Measurements from ENCODE around the gene HIBADH. TPM values are rescaled to one million over a fixed set of nuclear protein-coding genes. Genes with fewer than 3 reads are reported as not detected.
A peak's percentile ranks its signal among the peaks of the same experiment; 100 is the strongest.
"Not testable (repeated sequence)": the region's sequence is repeated elsewhere in the genome, so short reads cannot be mapped to it uniquely, and the experiment has no call there.

Gene HIBADH
- polyA plus RNA-seq, 4 donors, result 30.5 to 50.8 (median 46.8) TPM

- DNase-seq, result peak in 1 of 2 donors; percentile 8
- peaks cover 0 to 8% (median 5%) of the 10 kb centered on the region in 3 donors for H3K36me3 ChIP-seq (ENCODE audit: control insufficient read depth in 3 of 3, insufficient read depth in 2 of 3, low read depth in 1 of 3, low read length in 3 of 3)
- H3K9me3 ChIP-seq (ENCODE audit: control insufficient read depth in 2 of 2, insufficient read depth in 1 of 2, low read depth in 1 of 2, low read length in 1 of 2), result no peaks in the 10 kb centered on the region
- H3K4me3 ChIP-seq (ENCODE audit: low read depth in 1 of 3, low read length in 3 of 3), result no peak overlapping the region
- no peaks in the 10 kb centered on the region for H3K4me1 ChIP-seq (ENCODE audit: control insufficient read depth in 3 of 3, insufficient read depth in 2 of 3, low read depth in 1 of 3, low read length in 2 of 3)
- no peaks in the 10 kb centered on the region for H3K27me3 ChIP-seq (ENCODE audit: control insufficient read depth in 3 of 3, insufficient read depth in 3 of 3, low read length in 3 of 3)
- H3K27ac ChIP-seq (ENCODE audit: low read depth in 1 of 3, low read length in 2 of 3), result no peak overlapping the region
- no peak for FAIRE-seq
- whole genome bisulfite sequencing, 3 donors, result 81 to 93% (median 91%) methylated on average over 17 of the region's 17 CpGs
Observed at GRCh38 chr7:27520815-27521790, 141.6 kb downstream of the HIBADH start.

DNA sequence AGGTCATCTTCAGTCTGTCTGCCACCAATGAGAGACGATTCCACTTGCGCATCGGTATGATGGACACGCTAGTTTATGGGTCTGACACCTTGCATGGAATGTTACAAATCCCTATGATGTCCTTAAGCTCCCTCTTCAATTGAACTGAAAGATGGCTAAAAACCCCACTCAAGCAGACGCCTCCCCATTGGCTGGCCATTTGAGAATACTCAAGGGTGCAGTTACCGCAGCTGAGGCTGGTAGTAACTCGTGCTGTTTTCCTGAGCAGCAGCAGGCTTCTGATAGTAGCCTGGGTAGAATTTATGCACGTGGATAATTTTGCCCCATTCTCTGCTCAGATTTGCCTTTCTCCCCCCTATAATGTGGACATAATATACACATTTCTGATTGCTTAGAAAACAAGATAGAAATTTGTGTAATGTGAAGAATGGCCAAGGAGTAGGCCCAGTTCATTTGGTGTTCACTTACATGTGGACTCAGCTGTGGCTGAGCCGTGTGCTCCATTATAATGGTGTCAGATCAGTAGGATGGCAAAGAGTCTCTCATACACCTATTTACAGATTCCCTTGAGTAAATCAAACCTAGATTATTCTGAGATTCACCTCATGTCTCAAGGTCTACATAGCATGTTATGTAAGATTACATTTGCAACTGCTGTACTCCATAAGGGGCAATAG, 142.8 kb downstream of the HIBADH start:
- DNase-seq (no peak), FAIRE-seq (no peak)
- 93 to 97% (median 96%) methylated on average over 9 of the region's 9 CpGs for WGBS, 3 donors
- Histone ChIP-seq H3K27me3 (ENCODE audit: control insufficient read depth in 3 of 3, insufficient read depth in 3 of 3, low read length in 3 of 3) (no peaks in the 10 kb centered on the region), H3K27ac (ENCODE audit: low read depth in 1 of 3, low read length in 2 of 3) (no peak overlapping the region), H3K4me3 (ENCODE audit: low read depth in 1 of 3, low read length in 3 of 3) (no peak overlapping the region), H3K4me1 (ENCODE audit: control insufficient read depth in 3 of 3, insufficient read depth in 2 of 3, low read depth in 1 of 3, low read length in 2 of 3) (no peaks in the 10 kb centered on the region), H3K9me3 (ENCODE audit: control insufficient read depth in 2 of 2, insufficient read depth in 1 of 2, low read depth in 1 of 2, low read length in 1 of 2) (no peaks in the 10 kb centered on the region), H3K36me3 (ENCODE audit: control insufficient read depth in 3 of 3, insufficient read depth in 2 of 3, low read depth in 1 of 3, low read length in 3 of 3) (peaks cover 0 to 4% (median 3%) of the 10 kb centered on the region in 3 donors)

DNA sequence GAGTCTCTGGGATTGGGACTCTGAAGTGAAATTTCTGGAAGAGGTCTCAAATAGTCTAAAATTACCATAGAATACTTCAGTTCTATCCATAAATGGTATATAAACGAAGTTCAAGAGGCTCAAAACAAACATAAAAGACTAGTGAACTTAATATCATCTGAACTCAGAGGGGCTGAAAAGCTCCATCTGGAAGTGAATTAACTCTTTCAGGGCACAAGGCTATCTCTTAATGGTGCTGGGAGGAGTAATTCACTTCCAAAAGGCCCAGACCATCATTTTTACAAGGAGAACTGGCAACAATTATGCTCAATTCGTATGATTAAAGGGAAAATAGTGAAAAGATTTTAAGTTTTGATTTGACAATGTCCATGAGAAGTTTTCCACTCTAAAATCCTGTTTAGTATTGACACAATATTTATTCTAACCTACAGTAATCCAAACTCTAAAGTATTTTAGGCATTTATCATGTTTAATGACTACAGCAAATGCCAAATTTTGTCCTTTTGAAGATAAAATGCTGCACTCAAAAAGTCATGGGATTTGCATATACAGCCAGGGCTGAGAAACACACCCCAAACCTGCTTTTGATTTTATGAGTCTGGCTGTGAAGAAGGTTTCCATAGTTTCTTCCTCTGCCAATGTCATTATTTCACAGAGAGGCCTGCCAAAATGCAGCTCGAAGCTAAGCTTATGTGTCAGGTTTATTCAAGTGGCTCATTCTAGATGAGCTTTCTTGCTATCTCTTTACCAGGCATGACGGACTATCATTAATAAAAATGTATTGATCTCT, 143.9 kb downstream of the HIBADH start:
- no peaks in the 10 kb centered on the region for H3K4me1 ChIP-seq (ENCODE audit: control insufficient read depth in 3 of 3, insufficient read depth in 2 of 3, low read depth in 1 of 3, low read length in 2 of 3)
- H3K27ac ChIP-seq (ENCODE audit: low read depth in 1 of 3, low read length in 2 of 3), result no peak overlapping the region
- no peak overlapping the region for H3K4me3 ChIP-seq (ENCODE audit: low read depth in 1 of 3, low read length in 3 of 3)
- FAIRE-seq, result no peak
- H3K36me3 ChIP-seq (ENCODE audit: control insufficient read depth in 3 of 3, insufficient read depth in 2 of 3, low read depth in 1 of 3, low read length in 3 of 3), result peaks cover 0 to under 1% (median 0%) of the 10 kb centered on the region in 3 donors
- H3K9me3 ChIP-seq (ENCODE audit: control insufficient read depth in 2 of 2, insufficient read depth in 1 of 2, low read depth in 1 of 2, low read length in 1 of 2), result no peaks in the 10 kb centered on the region
- no peak for DNase-seq
- 78 to 88% (median 82%) methylated on average over 4 of the region's 4 CpGs for WGBS, 3 donors
- H3K27me3 ChIP-seq (ENCODE audit: control insufficient read depth in 3 of 3, insufficient read depth in 3 of 3, low read length in 3 of 3), result no peaks in the 10 kb centered on the region

GRCh38 chr7:27516421-27516820, 146.3 kb downstream of the HIBADH start:
- H3K4me1 ChIP-seq (ENCODE audit: control insufficient read depth in 3 of 3, insufficient read depth in 2 of 3, low read depth in 1 of 3, low read length in 2 of 3), result no peaks in the 10 kb centered on the region
- no peak overlapping the region for H3K27ac ChIP-seq (ENCODE audit: low read depth in 1 of 3, low read length in 2 of 3)
- no peaks in the 10 kb centered on the region for H3K9me3 ChIP-seq (ENCODE audit: control insufficient read depth in 2 of 2, insufficient read depth in 1 of 2, low read depth in 1 of 2, low read length in 1 of 2)
- DNase-seq (no peak), FAIRE-seq (no peak)
- H3K36me3 ChIP-seq (ENCODE audit: control insufficient read depth in 3 of 3, insufficient read depth in 2 of 3, low read depth in 1 of 3, low read length in 3 of 3), result no peaks in the 10 kb centered on the region
- H3K27me3 ChIP-seq (ENCODE audit: control insufficient read depth in 3 of 3, insufficient read depth in 3 of 3, low read length in 3 of 3), result no peaks in the 10 kb centered on the region
- no peak overlapping the region for H3K4me3 ChIP-seq (ENCODE audit: low read depth in 1 of 3, low read length in 3 of 3)

DNA sequence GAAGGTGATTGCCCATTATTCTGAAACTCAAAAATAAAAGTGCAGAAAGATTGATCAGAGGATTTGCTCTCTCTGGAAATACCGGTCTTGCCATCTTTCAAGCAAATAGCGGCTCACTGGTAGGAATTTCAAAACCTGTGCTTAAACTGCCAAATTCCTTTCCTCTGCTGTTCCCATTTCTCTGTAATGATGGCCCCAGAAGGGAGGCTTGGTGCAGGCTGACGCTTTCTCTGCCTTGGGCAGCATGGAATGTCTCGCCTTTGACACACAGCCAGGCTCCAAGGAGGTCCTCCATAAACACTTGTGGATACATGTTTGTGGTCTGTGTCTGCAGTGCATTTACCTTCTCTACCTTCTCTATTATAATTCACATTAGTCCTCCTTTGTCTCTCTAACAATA, 146.8 kb downstream of the HIBADH start:
- FAIRE-seq, result no peak
- Histone ChIP-seq H3K27ac (ENCODE audit: low read depth in 1 of 3, low read length in 2 of 3) (no peak overlapping the region), H3K4me1 (ENCODE audit: control insufficient read depth in 3 of 3, insufficient read depth in 2 of 3, low read depth in 1 of 3, low read length in 2 of 3) (no peaks in the 10 kb centered on the region), H3K27me3 (ENCODE audit: control insufficient read depth in 3 of 3, insufficient read depth in 3 of 3, low read length in 3 of 3) (no peaks in the 10 kb centered on the region), H3K9me3 (ENCODE audit: control insufficient read depth in 2 of 2, insufficient read depth in 1 of 2, low read depth in 1 of 2, low read length in 1 of 2) (no peaks in the 10 kb centered on the region), H3K4me3 (ENCODE audit: low read depth in 1 of 3, low read length in 3 of 3) (no peak overlapping the region), H3K36me3 (ENCODE audit: control insufficient read depth in 3 of 3, insufficient read depth in 2 of 3, low read depth in 1 of 3, low read length in 3 of 3) (no peaks in the 10 kb centered on the region)
- 95 to 96% (median 96%) methylated on average over 4 of the region's 4 CpGs for WGBS, 3 donors
- no peak for DNase-seq

- H3K9me3 ChIP-seq (ENCODE audit: control insufficient read depth in 2 of 2, insufficient read depth in 1 of 2, low read depth in 1 of 2, low read length in 1 of 2), result no peaks in the 10 kb centered on the region
- no peaks in the 10 kb centered on the region for H3K4me1 ChIP-seq (ENCODE audit: control insufficient read depth in 3 of 3, insufficient read depth in 2 of 3, low read depth in 1 of 3, low read length in 2 of 3)
- no peak overlapping the region for H3K4me3 ChIP-seq (ENCODE audit: low read depth in 1 of 3, low read length in 3 of 3)
- 62 to 73% (median 72%) methylated on average over 5 of the region's 5 CpGs for WGBS, 3 donors
- DNase-seq, result peak in 1 of 2 donors; percentile 1
- H3K36me3 ChIP-seq (ENCODE audit: control insufficient read depth in 3 of 3, insufficient read depth in 2 of 3, low read depth in 1 of 3, low read length in 3 of 3), result no peaks in the 10 kb centered on the region
- H3K27me3 ChIP-seq (ENCODE audit: control insufficient read depth in 3 of 3, insufficient read depth in 3 of 3, low read length in 3 of 3), result no peaks in the 10 kb centered on the region
- FAIRE-seq, result no peak
- no peak overlapping the region for H3K27ac ChIP-seq (ENCODE audit: low read depth in 1 of 3, low read length in 2 of 3)
Observed at GRCh38 chr7:27514861-27515260, 147.8 kb downstream of the HIBADH start.

DNA sequence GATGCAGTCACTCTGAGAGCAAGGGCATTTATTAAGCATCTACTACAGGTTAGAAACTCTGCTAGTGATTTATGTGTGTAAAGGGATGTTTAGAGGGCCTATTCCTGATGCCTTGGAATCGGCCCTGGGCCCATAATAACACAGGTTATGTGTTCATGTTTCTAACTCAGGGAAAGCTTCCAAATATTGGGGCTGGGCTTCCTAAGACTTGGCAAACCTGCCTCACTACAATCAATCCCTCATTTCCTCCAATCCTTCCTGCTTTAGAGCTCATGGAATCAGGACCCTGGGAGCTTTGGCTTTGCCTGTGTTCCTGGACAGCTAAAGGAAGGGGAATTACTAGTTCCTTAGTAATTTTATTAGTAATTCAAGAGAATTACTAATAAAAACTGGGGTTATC, 148.8 kb downstream of the HIBADH start:
- WGBS, 3 donors, result 76 to 88% (median 77%) methylated on average over 1 of the region's 1 CpG
- Histone ChIP-seq H3K36me3 (ENCODE audit: control insufficient read depth in 3 of 3, insufficient read depth in 2 of 3, low read depth in 1 of 3, low read length in 3 of 3) (no peaks in the 10 kb centered on the region), H3K27me3 (ENCODE audit: control insufficient read depth in 3 of 3, insufficient read depth in 3 of 3, low read length in 3 of 3) (no peaks in the 10 kb centered on the region), H3K4me3 (ENCODE audit: low read depth in 1 of 3, low read length in 3 of 3) (no peak overlapping the region), H3K27ac (ENCODE audit: low read depth in 1 of 3, low read length in 2 of 3) (no peak overlapping the region), H3K9me3 (ENCODE audit: control insufficient read depth in 2 of 2, insufficient read depth in 1 of 2, low read depth in 1 of 2, low read length in 1 of 2) (no peaks in the 10 kb centered on the region), H3K4me1 (ENCODE audit: control insufficient read depth in 3 of 3, insufficient read depth in 2 of 3, low read depth in 1 of 3, low read length in 2 of 3) (no peaks in the 10 kb centered on the region)
- DNase-seq, result no peak
- no peak for FAIRE-seq

- not testable (repeated sequence) for FAIRE-seq; H3K9me3 ChIP-seq (ENCODE audit: control insufficient read depth in 2 of 2, insufficient read depth in 1 of 2, low read depth in 1 of 2, low read length in 1 of 2); H3K27ac ChIP-seq (ENCODE audit: low read depth in 1 of 3, low read length in 2 of 3); H3K4me1 ChIP-seq (ENCODE audit: control insufficient read depth in 3 of 3, insufficient read depth in 2 of 3, low read depth in 1 of 3, low read length in 2 of 3); H3K4me3 ChIP-seq (ENCODE audit: low read depth in 1 of 3, low read length in 3 of 3); H3K27me3 ChIP-seq (ENCODE audit: control insufficient read depth in 3 of 3, insufficient read depth in 3 of 3, low read length in 3 of 3); DNase-seq; H3K36me3 ChIP-seq (ENCODE audit: control insufficient read depth in 3 of 3, insufficient read depth in 2 of 3, low read depth in 1 of 3, low read length in 3 of 3)
- WGBS, 3 donors, result 91 to 98% (median 96%) methylated on average over 1 of the region's 1 CpG
Observed at GRCh38 chr7:27511370-27511769, 151.3 kb downstream of the HIBADH start.
